Caco-2 (cell line): ENCODE measurements around the gene TUB. TPM values are rescaled to one million over a fixed set of nuclear protein-coding genes. Genes with fewer than 3 reads are reported as not detected.

Experiments used
- BruUV-seq: library from RNA; stranded (reverse); fragments of 400-500 nt; replicated peaks from 2 replicates; lab custom pipeline; 2021; lab: Mats Ljungman, UMichigan
- CTCF ChIA-PET: fragments of 300-600 bp; sonication (Branson Sonifier 250); formaldehyde crosslinking; loops from one replicate; lab custom pipeline; 2022; ENCODE audit warnings: antibody characterized with exemption; lab: Charles Lee
- POLR2A ChIA-PET: fragments of 300-600 bp; sonication (Branson Sonifier 250); formaldehyde crosslinking; loops from one replicate; lab custom pipeline; 2022; ENCODE audit warnings: antibody characterized with exemption; lab: Charles Lee
- DNase-seq, 2 experiments: peaks; one replicate each; pipeline versions ENCODE4 v3.0.0 to v3.0.0-alpha.2; 2020 to 2022
- H3K27me3 ChIP-seq: replicated peaks from 2 replicates; pipeline ENCODE4 v1.6.0; 2011; ENCODE audit warnings: low read length; ENCODE audit not compliant: control insufficient read depth, insufficient read depth
- H3K36me3 ChIP-seq: 2 replicates; pipeline ENCODE4 v1.5.1; 2011; ENCODE audit warnings: low read length; ENCODE audit not compliant: control insufficient read depth, insufficient read depth
- H3K4me1 ChIP-seq: fragments of 250-450 bp; sonication (Bioruptor Pico); 2 replicates; pipeline ENCODE4 v1.5.1; 2020; ENCODE audit warnings: mild to moderate bottlenecking
- H3K4me3 ChIP-seq: 2 replicates; pipeline ENCODE4 v1.5.1; 2011; ENCODE audit warnings: low read depth, mild to moderate bottlenecking, control low read depth, low read length
- H3K9me3 ChIP-seq: fragments of 250-450 bp; sonication (Bioruptor Pico); 2 replicates; pipeline ENCODE4 v1.5.1; 2020; ENCODE audit warnings: mild to moderate bottlenecking, moderate library complexity
- H3K27ac Mint-ChIP-seq: one replicate; pipeline ENCODE4 v1.8.0; 2022; ENCODE audit warnings: mixed read lengths; ENCODE audit not compliant: unreplicated experiment
- H3K27me3 Mint-ChIP-seq: one replicate; pipeline ENCODE4 v1.8.0; 2022; ENCODE audit warnings: mixed read lengths; ENCODE audit not compliant: insufficient read depth, unreplicated experiment
- H3K36me3 Mint-ChIP-seq: one replicate; pipeline ENCODE4 v1.8.0; 2022; ENCODE audit warnings: mild to moderate bottlenecking, mixed read lengths; ENCODE audit not compliant: insufficient read depth, unreplicated experiment
- H3K4me1 Mint-ChIP-seq: one replicate; pipeline ENCODE4 v1.8.0; 2022; ENCODE audit warnings: low read depth, mixed read lengths; ENCODE audit not compliant: unreplicated experiment
- H3K4me3 Mint-ChIP-seq: one replicate; pipeline ENCODE4 v1.8.0; 2022; ENCODE audit warnings: mild to moderate bottlenecking, moderate library complexity, mixed read lengths; ENCODE audit not compliant: unreplicated experiment
- H3K9me3 Mint-ChIP-seq: one replicate; pipeline ENCODE4 v1.8.0; 2022; ENCODE audit warnings: mixed read lengths; ENCODE audit not compliant: unreplicated experiment
- intact Hi-C: fragments of 100-400 bp; cut with micrococcal nuclease; formaldehyde crosslinking; loops from one replicate; pipeline ENCODE4 v1.10.0; 2022; ENCODE audit not compliant: unreplicated experiment
- total RNA-seq: library from RNA; stranded (reverse); gene quantifications from 2 replicates; pipeline ENCODE4 v1.2.3, GENCODE V29; 2022
- TF ChIP-seq, protein P1 (sequence below), 2 experiments: fragments of 200-600 bp in 1 of 2; IDR thresholded peaks; 1 replicate in 1 of 2; 2 replicates in 1 of 2; pipeline versions ENCODE4 v1.5.1 to v1.8.0; 2011 to 2022; ENCODE audit warnings: antibody characterized with exemption in 1 of 2, control low read depth in 1 of 2, inconsistent platforms in 1 of 2, low read depth in 1 of 2, low read length in 1 of 2, mild to moderate bottlenecking in 1 of 2, moderate library complexity in 1 of 2; ENCODE audit not compliant: insufficient read depth in 1 of 2, severe bottlenecking in 1 of 2, unreplicated experiment in 1 of 2

The TUB gene
- total RNA-seq, 1 experiment from 2014 or later: not detected

DNA sequence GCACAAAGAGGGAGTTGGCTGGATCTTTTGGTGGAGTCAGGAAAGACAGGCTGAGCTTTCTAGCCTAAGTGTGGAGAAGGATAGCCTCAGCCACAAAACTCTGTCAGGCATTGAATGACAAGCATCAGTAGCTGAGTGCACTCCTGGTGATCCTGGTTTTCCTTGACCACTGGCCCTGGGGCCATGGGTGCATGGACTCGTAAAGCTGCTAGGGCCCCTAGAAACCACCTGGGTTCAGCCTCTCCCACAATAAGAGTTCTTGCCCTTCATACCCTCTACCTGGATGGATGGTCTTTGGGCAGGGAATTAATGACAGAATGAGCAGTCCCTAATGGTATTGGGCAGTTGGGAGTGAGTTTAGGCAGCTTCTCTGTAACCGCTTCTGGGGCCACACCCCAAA is 22.9 kb downstream of the TUB start:
- Mint-ChIP-seq H3K27ac (no peak overlapping the region), H3K9me3 (no peaks in the 10 kb centered on the region), H3K36me3 (no peaks in the 10 kb centered on the region), H3K27me3 (peaks cover 14% of the 10 kb centered on the region), H3K4me1 (no peaks in the 10 kb centered on the region), H3K4me3 (no peak overlapping the region)
- Histone ChIP-seq H3K4me1 (no peaks in the 10 kb centered on the region), H3K27me3 (no peaks in the 10 kb centered on the region), H3K36me3 (no peaks in the 10 kb centered on the region), H3K4me3 (no peak overlapping the region), H3K9me3 (no peaks in the 10 kb centered on the region)
- intact Hi-C loops: no loop called here
- BruUV-seq: no TSS peak
- TF ChIP-seq, protein P1, sequence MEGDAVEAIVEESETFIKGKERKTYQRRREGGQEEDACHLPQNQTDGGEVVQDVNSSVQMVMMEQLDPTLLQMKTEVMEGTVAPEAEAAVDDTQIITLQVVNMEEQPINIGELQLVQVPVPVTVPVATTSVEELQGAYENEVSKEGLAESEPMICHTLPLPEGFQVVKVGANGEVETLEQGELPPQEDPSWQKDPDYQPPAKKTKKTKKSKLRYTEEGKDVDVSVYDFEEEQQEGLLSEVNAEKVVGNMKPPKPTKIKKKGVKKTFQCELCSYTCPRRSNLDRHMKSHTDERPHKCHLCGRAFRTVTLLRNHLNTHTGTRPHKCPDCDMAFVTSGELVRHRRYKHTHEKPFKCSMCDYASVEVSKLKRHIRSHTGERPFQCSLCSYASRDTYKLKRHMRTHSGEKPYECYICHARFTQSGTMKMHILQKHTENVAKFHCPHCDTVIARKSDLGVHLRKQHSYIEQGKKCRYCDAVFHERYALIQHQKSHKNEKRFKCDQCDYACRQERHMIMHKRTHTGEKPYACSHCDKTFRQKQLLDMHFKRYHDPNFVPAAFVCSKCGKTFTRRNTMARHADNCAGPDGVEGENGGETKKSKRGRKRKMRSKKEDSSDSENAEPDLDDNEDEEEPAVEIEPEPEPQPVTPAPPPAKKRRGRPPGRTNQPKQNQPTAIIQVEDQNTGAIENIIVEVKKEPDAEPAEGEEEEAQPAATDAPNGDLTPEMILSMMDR (IDR thresholded peaks at IDR 0.05; ENCODE audit: insufficient read depth in 1 of 2, low read depth in 1 of 2, low read length in 1 of 2, severe bottlenecking in 1 of 2, unreplicated experiment in 1 of 2): no peak
- DNase-seq: no peak
- CTCF ChIA-PET: interaction anchor here (1.6 kb wide), 1 partner anchor 97 kb away, joined by 4 read pairs; no protein-coding TSS in a partner anchor
- POLR2A ChIA-PET: no interaction called here

DNA sequence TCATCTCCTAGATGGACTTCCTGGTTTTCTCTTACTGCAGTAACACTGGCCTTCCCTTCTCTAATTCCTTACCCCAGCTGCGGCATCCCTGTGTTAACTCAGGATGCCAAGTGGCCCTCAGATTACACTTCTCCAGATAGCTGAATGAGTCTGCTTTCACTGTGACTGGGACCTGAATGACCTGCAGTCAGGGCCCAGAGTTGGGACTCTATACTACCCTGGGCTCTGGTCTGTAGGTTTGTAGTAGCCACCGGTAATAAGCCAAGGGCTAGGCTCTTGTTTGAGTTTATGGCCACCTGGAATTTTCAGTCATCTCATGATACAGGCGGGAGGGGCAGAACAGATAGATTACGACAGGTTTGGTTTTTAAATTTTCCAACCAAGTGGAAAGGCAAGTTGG is 24.1 kb downstream of the TUB start:
- Mint-ChIP-seq H3K27me3 (peaks cover 6% of the 10 kb centered on the region), H3K4me3 (no peak overlapping the region), H3K9me3 (no peaks in the 10 kb centered on the region), H3K4me1 (no peaks in the 10 kb centered on the region), H3K36me3 (no peaks in the 10 kb centered on the region), H3K27ac (no peak overlapping the region)
- no peaks in the 10 kb centered on the region for H3K4me1 ChIP-seq
- no peaks in the 10 kb centered on the region for H3K36me3 ChIP-seq
- H3K27me3 ChIP-seq: no peaks in the 10 kb centered on the region
- H3K9me3 ChIP-seq: no peaks in the 10 kb centered on the region
- POLR2A ChIA-PET: no interaction called here
- BruUV-seq: no TSS peak
- H3K4me3 ChIP-seq: no peak overlapping the region
- TF ChIP-seq, protein P1 (IDR thresholded peaks at IDR 0.05; ENCODE audit: insufficient read depth in 1 of 2, low read depth in 1 of 2, low read length in 1 of 2, severe bottlenecking in 1 of 2, unreplicated experiment in 1 of 2): no peak
- DNase-seq: no peak
- intact Hi-C loops: no loop called here
- CTCF ChIA-PET: interaction anchor here (1.6 kb wide), 1 partner anchor 99 kb away, joined by 4 read pairs; no protein-coding TSS in a partner anchor

DNA sequence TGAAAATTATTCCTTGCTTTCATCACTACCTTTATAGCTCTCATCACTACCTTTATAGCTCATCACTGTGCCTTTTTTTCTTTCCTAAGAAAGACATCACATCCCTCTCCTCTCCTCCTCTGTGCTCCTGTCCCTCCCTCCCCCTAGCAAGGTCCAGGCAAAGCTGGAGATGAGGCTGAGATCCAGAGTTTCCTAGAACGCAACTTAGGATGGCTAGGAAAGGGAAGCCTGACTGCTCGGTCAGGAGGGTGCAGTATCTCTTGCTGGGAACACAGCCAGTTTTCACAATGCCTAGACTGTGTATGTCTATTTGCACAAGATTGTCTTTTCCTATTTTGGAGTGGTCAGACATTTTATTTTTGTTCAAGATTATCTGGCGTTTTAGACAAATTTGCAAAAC is 24.7 kb downstream of the TUB start:
- TF ChIP-seq, protein P1 (IDR thresholded peaks at IDR 0.05; ENCODE audit: insufficient read depth in 1 of 2, low read depth in 1 of 2, low read length in 1 of 2, severe bottlenecking in 1 of 2, unreplicated experiment in 1 of 2): no peak
- no peak overlapping the region for H3K4me3 Mint-ChIP-seq
- ChIA-PET CTCF (no interaction called here), POLR2A (no interaction called here)
- no peaks in the 10 kb centered on the region for H3K4me1 Mint-ChIP-seq
- no peak for DNase-seq
- intact Hi-C loops: no loop called here
- H3K4me3 ChIP-seq: no peak overlapping the region
- no peaks in the 10 kb centered on the region for H3K36me3 Mint-ChIP-seq
- H3K27me3 ChIP-seq: peaks cover 2% of the 10 kb centered on the region; the same call in 1 of the 2 replicates
- H3K27ac Mint-ChIP-seq: no peak overlapping the region
- no peaks in the 10 kb centered on the region for H3K9me3 ChIP-seq
- peaks cover 8% of the 10 kb centered on the region for H3K27me3 Mint-ChIP-seq
- BruUV-seq: no TSS peak
- no peaks in the 10 kb centered on the region for H3K36me3 ChIP-seq
- H3K4me1 ChIP-seq: no peaks in the 10 kb centered on the region
- no peaks in the 10 kb centered on the region for H3K9me3 Mint-ChIP-seq
